T-helper 9 cell (primary cell): Measurements from ENCODE around the gene RASL11B.
"Not testable (repeated sequence)": the region's sequence is repeated elsewhere in the genome, so short reads cannot be mapped to it uniquely, and the experiment has no call there.

Source experiments
- DNase-seq: peaks from one replicate; pipeline ENCODE4 v3.0.0-alpha.2; 2020
- total RNA-seq, 2 donors: gene quantifications; one replicate each; lab custom pipeline; 2026; lab: John Stamatoyannopoulos, UW

Gene RASL11B
- total RNA-seq = 0 to 0.24 reads per million in 2 donors

- peak; percentile 76 for DNase-seq
Measured at GRCh38 chr4:52861879-52862616, at the start of gene RASL11B. RASL11B (plus strand) TSS chr4:52862317; CDS start chr4:52862508, 191 bp downstream.

GRCh38 chr4:52813546-52813945 lies 48.6 kb upstream of the RASL11B start:
- DNase-seq = no peak

- no peak for DNase-seq
Measured at GRCh38 chr4:52822583-52822971, 39.5 kb upstream of the RASL11B start.

GRCh38 chr4:52822972-52823701 lies 39.0 kb upstream of the RASL11B start:
- DNase-seq = no peak

- no peak for DNase-seq
Measured at GRCh38 chr4:52823702-52824092, 38.4 kb upstream of the RASL11B start.

GRCh38 chr4:52824270-52824602 lies 37.9 kb upstream of the RASL11B start:
- no peak for DNase-seq

GRCh38 chr4:52824603-52825459 lies 37.3 kb upstream of the RASL11B start:
- no peak for DNase-seq

GRCh38 chr4:52825460-52826090 lies 36.5 kb upstream of the RASL11B start:
- no peak for DNase-seq

GRCh38 chr4:52833941-52834525 lies 28.1 kb upstream of the RASL11B start:
- no peak for DNase-seq

GRCh38 chr4:52834641-52835456 lies 27.3 kb upstream of the RASL11B start:
- not testable (repeated sequence) for DNase-seq

- no peak for DNase-seq
Measured at GRCh38 chr4:52836120-52836519, 26.0 kb upstream of the RASL11B start.

- no peak for DNase-seq
Measured at GRCh38 chr4:52836678-52837077, 25.4 kb upstream of the RASL11B start.

- no peak for DNase-seq
Measured at GRCh38 chr4:52837716-52838558, 24.2 kb upstream of the RASL11B start.

GRCh38 chr4:52838729-52839586 lies 23.2 kb upstream of the RASL11B start:
- DNase-seq = no peak

GRCh38 chr4:52840531-52841370 lies 21.4 kb upstream of the RASL11B start:
- DNase-seq = no peak

GRCh38 chr4:52841682-52842456 lies 20.2 kb upstream of the RASL11B start:
- no peak for DNase-seq

GRCh38 chr4:52842792-52843191 lies 19.3 kb upstream of the RASL11B start:
- DNase-seq = no peak

- DNase-seq = no peak
Measured at GRCh38 chr4:52843351-52843750, 18.8 kb upstream of the RASL11B start.
